ENCODE data around the gene PDIK1L. TPM values are rescaled to one million over a fixed set of nuclear protein-coding genes. Genes with fewer than 3 reads are reported as not detected.

Gene PDIK1L
- total RNA-seq, 1 experiment from 2014 or later = 5.6 TPM

GRCh38 chr1:26158271-26158907 is 46.8 kb downstream of the PDIK1L start:
- H3K9ac ChIP-seq (ENCODE audit: extremely low read depth, insufficient read length, low read length) = no peak overlapping the region
- peaks cover 11% of the 10 kb centered on the region; the same call in 1 of the 2 replicates for H3K4me1 ChIP-seq (ENCODE audit: insufficient read depth, low read length)
- peaks cover 96% of the 10 kb centered on the region for H3K27me3 Mint-ChIP-seq (ENCODE audit: low read depth)
- DNase-seq = no peak
- H3K27me3 ChIP-seq (ENCODE audit: insufficient read depth, low read length) = peaks cover 49% of the 10 kb centered on the region; the same call in 1 of the 2 replicates
- peak overlapping the region in 1 of 2 experiments; percentile 65; a peak in 2 of 5 replicates for H3K4me3 Mint-ChIP-seq
- no peak overlapping the region for H2BK12ac ChIP-seq (ENCODE audit: insufficient read length, low read depth, low read length)
- H3K23me2 ChIP-seq (ENCODE audit: insufficient read length, low read depth, low read length, poor library complexity, severe bottlenecking) = peaks cover 23% of the 10 kb centered on the region
- no peak overlapping the region for H4K8ac ChIP-seq (replicated peaks; ENCODE audit: insufficient read length, low read depth, low read length)
- no peak overlapping the region for H2BK15ac ChIP-seq (ENCODE audit: low read depth, low read length)
- H3K27ac Mint-ChIP-seq = no peak overlapping the region
- no peaks in the 10 kb centered on the region for H3K79me2 ChIP-seq (ENCODE audit: insufficient read depth, low read length)
- no CpG with 5 or more reads among the region's 5 CpGs for WGBS (ENCODE audit: extremely low coverage, insufficient read length, low lambda C conversion rate)
- H4K91ac ChIP-seq (ENCODE audit: insufficient read length, low read depth, low read length) = no peak overlapping the region
- H3K79me1 ChIP-seq (ENCODE audit: insufficient read depth, low read depth, low read length, poor library complexity, severe bottlenecking) = no peaks in the 10 kb centered on the region
- no peak overlapping the region for H2BK120ac ChIP-seq (ENCODE audit: low read depth, low read length, poor library complexity, severe bottlenecking)
- H3K9me3 ChIP-seq (ENCODE audit: control insufficient read depth, low read depth, low read length) = no peaks in the 10 kb centered on the region
- H4K5ac ChIP-seq (ENCODE audit: insufficient read length, low read depth, low read length) = no peak overlapping the region
- no peak overlapping the region for H2AK5ac ChIP-seq (ENCODE audit: insufficient read length, low read length)
- H3K23ac ChIP-seq (ENCODE audit: insufficient read length, low read depth, low read length) = no peak overlapping the region
- H2BK20ac ChIP-seq (ENCODE audit: low read depth, low read length, poor library complexity, severe bottlenecking) = no peak overlapping the region
- H3K14ac ChIP-seq (ENCODE audit: insufficient read depth, low read length) = no peak overlapping the region
- H3K4me2 ChIP-seq (ENCODE audit: insufficient read depth, insufficient read length, low read length) = peak overlapping the region; percentile 8
- no peak overlapping the region for H3K18ac ChIP-seq (ENCODE audit: insufficient read length, low read depth, low read length)
- no peak overlapping the region for H3T11ph ChIP-seq (ENCODE audit: low read length)
- no peaks in the 10 kb centered on the region for H3K36me3 Mint-ChIP-seq (ENCODE audit: insufficient read depth in 1 of 3, low read depth in 3 of 3)
- peaks cover 46 to 60% of the 10 kb centered on the region in 2 experiments for H3K4me1 Mint-ChIP-seq
- no peak overlapping the region for H3K4ac ChIP-seq (ENCODE audit: low read depth, low read length)
- no peak overlapping the region for H2AFZ ChIP-seq (ENCODE audit: low read length)
- no peak overlapping the region for H2BK5ac ChIP-seq (ENCODE audit: insufficient read length, low read length)
- peaks cover 0 to 4% of the 10 kb centered on the region in 2 experiments; a peak in 1 of 5 replicates for H3K9me3 Mint-ChIP-seq
- no peaks in the 10 kb centered on the region for H4K20me1 ChIP-seq (ENCODE audit: control insufficient read depth, insufficient read depth, insufficient read length)
- H3K27ac ChIP-seq (ENCODE audit: insufficient read length, low read depth, low read length) = no peak overlapping the region
- TF ChIP-seq CTCF (conservative IDR thresholded peaks at IDR 0.05) = no peak
- H3K56ac ChIP-seq (ENCODE audit: insufficient read length, low read depth, low read length) = no peak overlapping the region
